Left cardiac atrium (tissue), 4 donors: ENCODE measurements around the gene PHPT1. TPM values are rescaled to one million over a fixed set of nuclear protein-coding genes. Genes with fewer than 3 reads are reported as not detected.

ENCODE experiments used
- ATAC-seq, 2 donors: fragments of 200-7000 bp; cut with Tn5 transposase; one replicate each; pipeline ENCODE4 v1.9.1; 2020; ENCODE audit warnings: mild to moderate bottlenecking in 2 of 2, moderate library complexity in 2 of 2
- DNase-seq: peaks from one replicate; pipeline ENCODE4 v3.0.0-alpha.2; 2020
- intact Hi-C, 2 donors: fragments of 100-400 bp; cut with DNase I; formaldehyde crosslinking; loops; one replicate each; pipeline versions ENCODE4 v1.14.1 to v1.15.1; 2022 to 2023
- total RNA-seq, 2 donors: library from RNA; stranded (reverse); fragmentation: NEBNext Ultra II Directional; extraction: Animal tissue kit (Norgen Biotek cat#: 25700); gene quantifications; one replicate each; pipeline ENCODE4 v1.2.1, GENCODE V29; 2021
- donor health status: DM: no; HTN: yes; CAD: no.
- donor health status: DM: no; HTN: yes; CAD: no; lungs with severe emphysema.
- donor health status: DM: yes; HTN: yes; CAD: no.
- donor health status: Dilated cardiomyopathy.

PHPT1 gene
- total RNA-seq, 2 donors from 2014 or later = 184 to 189 TPM

GRCh38 chr9:136843801-136844740 lies 5.1 kb upstream of the PHPT1 start:
- intact Hi-C loops = loop anchor here in 1 of 2 donors (10.0 kb wide), 1 partner anchor 49 kb away; the partner anchor contains the start of genes CCDC183 and TMEM141
- ATAC-seq (peak in 1 of 2 donors; percentile 0), DNase-seq (peak; percentile 64)

GRCh38 chr9:136844761-136845464 lies 4.3 kb upstream of the PHPT1 start:
- DNase-seq (no peak), ATAC-seq (no peak)
- intact Hi-C loops = loop anchor here in 1 of 2 donors (10.0 kb wide), 1 partner anchor 50 kb away; the partner anchor contains the start of genes CCDC183 and TMEM141

GRCh38 chr9:136845465-136846260 lies 3.5 kb upstream of the PHPT1 start:
- DNase-seq = no peak
- ATAC-seq = no peak
- intact Hi-C loops = loop anchor here in 1 of 2 donors (10.0 kb wide), 1 partner anchor 51 kb away; the partner anchor contains the start of genes CCDC183 and TMEM141

- DNase-seq (no peak), ATAC-seq (no peak)
- intact Hi-C loops = loop anchor here in 1 of 2 donors (10.0 kb wide), 1 partner anchor 52 kb away; the partner anchor contains the start of genes CCDC183 and TMEM141
Observed at GRCh38 chr9:136846376-136847087, 2.7 kb upstream of the PHPT1 start.

- ATAC-seq (peak; percentile 7 to 42), DNase-seq (peak; percentile 79)
- intact Hi-C loops = loop anchor here in 1 of 2 donors (10.0 kb wide), 1 partner anchor 52 kb away; the partner anchor contains the start of genes CCDC183 and TMEM141
Observed at GRCh38 chr9:136847088-136847825, 2.0 kb upstream of the PHPT1 start.

GRCh38 chr9:136847826-136848392 lies 1.3 kb upstream of the PHPT1 start:
- intact Hi-C loops = loop anchor here in 1 of 2 donors (2.0 to 10.0 kb wide), 2 partner anchors 53 to 93 kb away; partner anchors contain the start of genes CCDC183 and TMEM141
- DNase-seq (peak; percentile 94), ATAC-seq (peak; percentile 41 to 63)

- ATAC-seq (peak; percentile 15 to 35), DNase-seq (peak; percentile 66)
- intact Hi-C loops = loop anchor here in 1 of 2 donors (2.0 to 10.0 kb wide), 2 partner anchors 54 to 92 kb away; partner anchors contain the start of genes CCDC183 and TMEM141
Observed at GRCh38 chr9:136848393-136849037, 694 bp upstream of the PHPT1 start.

- peak; percentile 40 for DNase-seq
- ATAC-seq = no peak
- intact Hi-C loops = loop anchor here in 1 of 2 donors (2.0 to 10.0 kb wide), 2 partner anchors 55 to 91 kb away; partner anchors contain the start of genes CCDC183 and TMEM141
Observed at GRCh38 chr9:136849960-136850865, 1.0 kb downstream of the PHPT1 start.

- intact Hi-C loops = no loop called here
- DNase-seq = peak; percentile 26
Observed at GRCh38 chr9:136850866-136851775, 1.9 kb downstream of the PHPT1 start.

GRCh38 chr9:136851941-136852663 lies 2.9 kb downstream of the PHPT1 start, which contains the start of gene MAMDC4:
MAMDC4 (plus strand) TSS chr9:136852346; CDS start chr9:136852417, 71 bp downstream.
- DNase-seq (peak; percentile 26), ATAC-seq (no peak)
- intact Hi-C loops = no loop called here

More at GRCh38 chr9:136850866-136851775, 1.9 kb downstream of the PHPT1 start:
- no peak for ATAC-seq

GRCh38 chr9:136852664-136853595 lies 3.7 kb downstream of the PHPT1 start:
- peak; percentile 25 for DNase-seq
- ATAC-seq = no peak
- intact Hi-C loops = no loop called here

GRCh38 chr9:136853596-136854112 lies 4.4 kb downstream of the PHPT1 start:
- ATAC-seq (no peak), DNase-seq (peak; percentile 24)
- intact Hi-C loops = no loop called here
